HL-60 (cell line): ENCODE measurements around the gene PKN3.

ENCODE experiments used
- DNase-seq, 2 experiments: peaks; one replicate each; pipeline ENCODE4 v3.0.0-alpha.2; 2010 to 2020; ENCODE audit warnings: low read depth in 1 of 2, low spot score in 1 of 2
- H3K27ac ChIP-seq: fragments of 250-450 bp; sonication (Bioruptor Pico); replicated peaks from 2 replicates; pipeline ENCODE4 v1.5.1; 2020; ENCODE audit warnings: mild to moderate bottlenecking, moderate library complexity
- H3K27me3 ChIP-seq: fragments of 250-450 bp; sonication (Bioruptor Pico); 2 replicates; pipeline ENCODE4 v1.5.1; 2021; ENCODE audit warnings: mild to moderate bottlenecking, moderate library complexity; ENCODE audit not compliant: insufficient read depth, poor library complexity, severe bottlenecking
- H3K4me3 ChIP-seq: replicated peaks from 2 replicates; pipeline ENCODE4 v1.5.1; 2011; ENCODE audit warnings: mild to moderate bottlenecking, control low read depth, low read length; ENCODE audit not compliant: insufficient read depth
- GABPA ChIP-seq: IDR thresholded peaks from 2 replicates; pipeline ENCODE4 v1.6.1; 2012; ENCODE audit warnings: low read depth
- POLR2AphosphoS5 ChIP-seq: IDR thresholded peaks from 2 replicates; pipeline ENCODE4 v1.6.1; 2012; ENCODE audit warnings: low read depth
- SPI1 ChIP-seq: IDR thresholded peaks from 2 replicates; pipeline ENCODE4 v1.6.1; 2012; ENCODE audit warnings: low read depth, mild to moderate bottlenecking, borderline replicate concordance
- TF ChIP-seq, protein P1 (sequence below): IDR thresholded peaks from one replicate; pipeline ENCODE4 v1.5.1; 2011; ENCODE audit warnings: low read length, control low read depth, inconsistent platforms; ENCODE audit not compliant: insufficient read depth
- TF ChIP-seq, protein P2 (sequence below): IDR thresholded peaks from 2 replicates; pipeline ENCODE4 v1.6.1; 2012; ENCODE audit warnings: low read depth; ENCODE audit not compliant: insufficient replicate concordance

The PKN3 gene

DNA sequence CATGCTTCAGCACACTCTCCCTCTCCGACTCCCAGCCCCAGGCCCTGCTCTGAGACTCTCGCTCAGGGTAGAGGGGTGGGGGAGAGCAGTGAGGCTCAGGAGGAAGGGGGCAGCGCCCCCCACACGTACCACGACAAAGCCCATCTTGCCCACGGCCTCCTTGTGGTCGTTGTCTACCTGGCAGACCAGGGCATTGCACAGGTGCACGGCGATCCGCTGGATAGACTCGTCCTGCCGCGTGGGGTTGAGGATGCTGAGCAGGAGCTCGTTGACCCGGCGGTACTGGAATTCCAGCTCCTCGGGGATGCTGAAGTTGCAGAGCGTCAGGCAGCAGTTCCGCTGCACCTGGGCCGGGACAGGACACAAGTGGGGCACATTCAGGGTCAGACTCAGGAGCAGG is 40.1 kb downstream of the PKN3 start:
- H3K27ac ChIP-seq = no peak overlapping the region
- H3K27me3 ChIP-seq = no peaks in the 10 kb centered on the region
- TF ChIP-seq, protein P1, sequence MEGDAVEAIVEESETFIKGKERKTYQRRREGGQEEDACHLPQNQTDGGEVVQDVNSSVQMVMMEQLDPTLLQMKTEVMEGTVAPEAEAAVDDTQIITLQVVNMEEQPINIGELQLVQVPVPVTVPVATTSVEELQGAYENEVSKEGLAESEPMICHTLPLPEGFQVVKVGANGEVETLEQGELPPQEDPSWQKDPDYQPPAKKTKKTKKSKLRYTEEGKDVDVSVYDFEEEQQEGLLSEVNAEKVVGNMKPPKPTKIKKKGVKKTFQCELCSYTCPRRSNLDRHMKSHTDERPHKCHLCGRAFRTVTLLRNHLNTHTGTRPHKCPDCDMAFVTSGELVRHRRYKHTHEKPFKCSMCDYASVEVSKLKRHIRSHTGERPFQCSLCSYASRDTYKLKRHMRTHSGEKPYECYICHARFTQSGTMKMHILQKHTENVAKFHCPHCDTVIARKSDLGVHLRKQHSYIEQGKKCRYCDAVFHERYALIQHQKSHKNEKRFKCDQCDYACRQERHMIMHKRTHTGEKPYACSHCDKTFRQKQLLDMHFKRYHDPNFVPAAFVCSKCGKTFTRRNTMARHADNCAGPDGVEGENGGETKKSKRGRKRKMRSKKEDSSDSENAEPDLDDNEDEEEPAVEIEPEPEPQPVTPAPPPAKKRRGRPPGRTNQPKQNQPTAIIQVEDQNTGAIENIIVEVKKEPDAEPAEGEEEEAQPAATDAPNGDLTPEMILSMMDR = no peak
- TF ChIP-seq POLR2AphosphoS5 = no peak
- no peak for TF ChIP-seq SPI1
- TF ChIP-seq, protein P2, sequence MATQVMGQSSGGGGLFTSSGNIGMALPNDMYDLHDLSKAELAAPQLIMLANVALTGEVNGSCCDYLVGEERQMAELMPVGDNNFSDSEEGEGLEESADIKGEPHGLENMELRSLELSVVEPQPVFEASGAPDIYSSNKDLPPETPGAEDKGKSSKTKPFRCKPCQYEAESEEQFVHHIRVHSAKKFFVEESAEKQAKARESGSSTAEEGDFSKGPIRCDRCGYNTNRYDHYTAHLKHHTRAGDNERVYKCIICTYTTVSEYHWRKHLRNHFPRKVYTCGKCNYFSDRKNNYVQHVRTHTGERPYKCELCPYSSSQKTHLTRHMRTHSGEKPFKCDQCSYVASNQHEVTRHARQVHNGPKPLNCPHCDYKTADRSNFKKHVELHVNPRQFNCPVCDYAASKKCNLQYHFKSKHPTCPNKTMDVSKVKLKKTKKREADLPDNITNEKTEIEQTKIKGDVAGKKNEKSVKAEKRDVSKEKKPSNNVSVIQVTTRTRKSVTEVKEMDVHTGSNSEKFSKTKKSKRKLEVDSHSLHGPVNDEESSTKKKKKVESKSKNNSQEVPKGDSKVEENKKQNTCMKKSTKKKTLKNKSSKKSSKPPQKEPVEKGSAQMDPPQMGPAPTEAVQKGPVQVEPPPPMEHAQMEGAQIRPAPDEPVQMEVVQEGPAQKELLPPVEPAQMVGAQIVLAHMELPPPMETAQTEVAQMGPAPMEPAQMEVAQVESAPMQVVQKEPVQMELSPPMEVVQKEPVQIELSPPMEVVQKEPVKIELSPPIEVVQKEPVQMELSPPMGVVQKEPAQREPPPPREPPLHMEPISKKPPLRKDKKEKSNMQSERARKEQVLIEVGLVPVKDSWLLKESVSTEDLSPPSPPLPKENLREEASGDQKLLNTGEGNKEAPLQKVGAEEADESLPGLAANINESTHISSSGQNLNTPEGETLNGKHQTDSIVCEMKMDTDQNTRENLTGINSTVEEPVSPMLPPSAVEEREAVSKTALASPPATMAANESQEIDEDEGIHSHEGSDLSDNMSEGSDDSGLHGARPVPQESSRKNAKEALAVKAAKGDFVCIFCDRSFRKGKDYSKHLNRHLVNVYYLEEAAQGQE = no peak
- TF ChIP-seq GABPA = no peak
- H3K4me3 ChIP-seq = no peak overlapping the region
- no peak for DNase-seq

DNA sequence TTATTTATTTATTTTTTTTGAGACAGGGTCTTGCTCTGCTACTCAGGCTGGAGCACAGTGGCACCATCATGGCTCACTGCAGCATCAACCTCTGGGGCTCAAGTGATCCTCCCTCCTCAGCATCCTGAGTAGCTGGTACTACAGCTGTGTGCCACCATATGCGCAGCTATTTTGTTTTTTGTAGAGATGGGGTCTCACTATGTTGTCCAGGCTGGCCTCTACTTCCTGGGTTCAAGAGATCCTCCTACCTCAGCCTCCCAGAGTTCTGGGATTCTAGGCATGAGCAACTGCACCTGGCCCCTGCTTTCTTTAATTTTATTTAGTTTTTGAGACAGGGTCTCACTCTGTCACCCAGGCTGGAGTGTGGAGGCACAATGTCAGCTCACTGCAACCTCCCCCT is 41.1 kb downstream of the PKN3 start:
- no peak overlapping the region for H3K27ac ChIP-seq
- no peak for DNase-seq
- H3K4me3 ChIP-seq = no peak overlapping the region
- no peaks in the 10 kb centered on the region for H3K27me3 ChIP-seq
- TF ChIP-seq, protein P1 = no peak
- TF ChIP-seq GABPA = no peak
- no peak for TF ChIP-seq POLR2AphosphoS5
- no peak for TF ChIP-seq SPI1
- TF ChIP-seq, protein P2 = no peak

DNA sequence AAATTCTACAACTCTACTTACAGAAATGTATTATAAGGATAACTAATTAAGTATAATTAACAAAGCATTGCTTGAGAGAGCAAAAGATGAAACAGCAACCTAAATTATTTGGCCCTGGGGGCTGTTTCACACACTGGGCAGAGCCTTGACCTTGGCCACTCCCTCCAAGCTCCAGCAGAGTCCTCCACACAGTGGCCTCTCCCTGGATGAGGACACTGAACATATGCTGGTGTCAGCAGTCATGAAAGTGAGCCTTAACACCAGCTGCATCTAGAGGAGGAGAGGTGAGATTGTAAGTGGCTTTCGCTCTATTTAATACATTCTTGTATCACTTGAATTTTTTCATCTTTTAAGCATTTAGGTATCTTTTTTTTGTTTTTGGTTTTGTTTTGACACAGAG is 44.9 kb downstream of the PKN3 start:
- no peak for DNase-seq
- H3K27ac ChIP-seq = no peak overlapping the region
- no peaks in the 10 kb centered on the region for H3K27me3 ChIP-seq
- no peak overlapping the region for H3K4me3 ChIP-seq
- TF ChIP-seq, protein P1 = no peak
- TF ChIP-seq SPI1 (no peak), POLR2AphosphoS5 (no peak)

DNA sequence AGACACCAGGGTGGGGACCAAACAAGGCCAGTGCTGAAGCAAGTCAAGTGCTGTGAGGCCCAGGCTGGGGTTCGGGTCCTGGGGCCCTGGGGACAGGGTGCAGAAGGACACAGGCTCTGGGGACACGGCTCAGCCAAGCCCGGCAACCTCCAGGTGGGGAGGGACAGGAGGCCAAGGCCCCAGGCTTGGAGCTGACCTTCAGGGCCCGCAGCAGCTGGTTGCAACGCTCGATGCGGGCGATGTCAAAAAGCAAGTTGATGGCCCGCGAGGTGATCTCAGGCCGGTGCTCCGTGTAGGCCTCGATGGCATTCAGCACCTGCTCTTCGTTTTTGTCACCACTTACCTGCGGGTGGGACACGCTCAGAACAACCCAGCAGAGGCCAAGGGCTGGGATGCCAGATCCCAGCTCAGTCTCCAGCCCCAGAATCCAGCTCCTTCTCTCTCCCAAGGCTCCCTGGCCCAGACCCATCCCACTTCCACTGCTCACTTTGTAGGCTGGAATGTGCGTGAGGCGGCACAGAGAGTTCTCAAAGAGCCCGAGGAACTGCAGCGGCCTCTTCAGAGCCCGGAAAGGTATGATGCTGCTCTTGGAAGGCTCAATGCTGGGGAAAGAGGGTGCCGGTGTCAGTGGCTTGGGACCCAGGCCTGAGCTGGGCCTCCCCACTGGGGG is 48.8 kb downstream of the PKN3 start:
- TF ChIP-seq GABPA (no peak), SPI1 (no peak)
- TF ChIP-seq, protein P2 = no peak
- H3K27me3 ChIP-seq = no peaks in the 10 kb centered on the region
- no peak overlapping the region for H3K4me3 ChIP-seq
- DNase-seq = no peak
- H3K27ac ChIP-seq = no peak overlapping the region
